ENCODE measurements around the gene PTDSS2.
"Not testable (repeated sequence)": the region's sequence is repeated elsewhere in the genome, so short reads cannot be mapped to it uniquely, and the experiment has no call there.

The PTDSS2 gene

GRCh38 chr11:420054-420910 is 29.8 kb upstream of the PTDSS2 start:
- no peak overlapping the region for H3K4me3 ChIP-seq (ENCODE audit: low read length)
- H3K4me1 ChIP-seq (ENCODE audit: control insufficient read depth, low read length): peaks cover 9% of the 10 kb centered on the region
- H3K9me3 ChIP-seq (ENCODE audit: control insufficient read depth, insufficient read depth, low read length): no peaks in the 10 kb centered on the region
- no peaks in the 10 kb centered on the region for H3K9me2 ChIP-seq (replicated peaks; ENCODE audit: control insufficient read depth, low read length)
- no peaks in the 10 kb centered on the region for H4K20me1 ChIP-seq (ENCODE audit: control insufficient read depth, insufficient read depth, low read depth, low read length)
- TF ChIP-seq EZH2phosphoT487 (IDR thresholded peaks at IDR 0.05; ENCODE audit: borderline replicate concordance, low read length): no peak
- no peak overlapping the region for H3K27ac ChIP-seq (ENCODE audit: low read depth, low read length)
- H3K79me2 ChIP-seq (ENCODE audit: control insufficient read depth, low read length): no peaks in the 10 kb centered on the region
- H3K27me3 ChIP-seq (ENCODE audit: control insufficient read depth, low read length): peaks cover 18% of the 10 kb centered on the region
- no peaks in the 10 kb centered on the region for H3F3A ChIP-seq (ENCODE audit: control insufficient read depth, insufficient read depth)
- no peak overlapping the region for H3K4me2 ChIP-seq (ENCODE audit: low read length)
- H3K36me3 ChIP-seq (ENCODE audit: control insufficient read depth, low read length): no peaks in the 10 kb centered on the region

- H3K79me2 ChIP-seq (ENCODE audit: control insufficient read depth, low read length): no peaks in the 10 kb centered on the region
- H3K27ac ChIP-seq (ENCODE audit: low read depth, low read length): no peak overlapping the region
- no peak overlapping the region for H3K4me3 ChIP-seq (ENCODE audit: low read length)
- H3K9me3 ChIP-seq (ENCODE audit: control insufficient read depth, insufficient read depth, low read length): no peaks in the 10 kb centered on the region
- TF ChIP-seq CTCF (IDR thresholded peaks at IDR 0.05; ENCODE audit: low read depth, low read length, poor library complexity, severe bottlenecking) (no peak), EZH2phosphoT487 (IDR thresholded peaks at IDR 0.05; ENCODE audit: borderline replicate concordance, low read length) (no peak)
- peaks cover 16% of the 10 kb centered on the region for H3K27me3 ChIP-seq (ENCODE audit: control insufficient read depth, low read length)
- no peaks in the 10 kb centered on the region for H3K9me2 ChIP-seq (replicated peaks; ENCODE audit: control insufficient read depth, low read length)
- no peaks in the 10 kb centered on the region for H3F3A ChIP-seq (ENCODE audit: control insufficient read depth, insufficient read depth)
- no peak overlapping the region for H3K4me2 ChIP-seq (ENCODE audit: low read length)
- H3K4me1 ChIP-seq (ENCODE audit: control insufficient read depth, low read length): peaks cover 2% of the 10 kb centered on the region; the same call in 1 of the 2 replicates
- no peaks in the 10 kb centered on the region for H4K20me1 ChIP-seq (ENCODE audit: control insufficient read depth, insufficient read depth, low read depth, low read length)
- no peaks in the 10 kb centered on the region for H3K36me3 ChIP-seq (ENCODE audit: control insufficient read depth, low read length)
These were observed 29.2 kb upstream of the PTDSS2 start for GRCh38 chr11:420911-421321.

- Histone ChIP-seq H3K36me3 (ENCODE audit: control insufficient read depth, low read length) (no peaks in the 10 kb centered on the region), H3K27me3 (ENCODE audit: control insufficient read depth, low read length) (peaks cover 4% of the 10 kb centered on the region), H3K9me2 (replicated peaks; ENCODE audit: control insufficient read depth, low read length) (no peaks in the 10 kb centered on the region), H3F3A (ENCODE audit: control insufficient read depth, insufficient read depth) (no peaks in the 10 kb centered on the region), H3K4me2 (ENCODE audit: low read length) (no peak overlapping the region), H3K4me3 (ENCODE audit: low read length) (no peak overlapping the region), H3K9me3 (ENCODE audit: control insufficient read depth, insufficient read depth, low read length) (no peaks in the 10 kb centered on the region), H3K4me1 (ENCODE audit: control insufficient read depth, low read length) (no peaks in the 10 kb centered on the region), H4K20me1 (ENCODE audit: control insufficient read depth, insufficient read depth, low read depth, low read length) (no peaks in the 10 kb centered on the region), H3K79me2 (ENCODE audit: control insufficient read depth, low read length) (no peaks in the 10 kb centered on the region), H3K27ac (ENCODE audit: low read depth, low read length) (no peak overlapping the region)
- TF ChIP-seq EZH2phosphoT487 (IDR thresholded peaks at IDR 0.05; ENCODE audit: borderline replicate concordance, low read length): no peak
- TF ChIP-seq CTCF (IDR thresholded peaks at IDR 0.05; ENCODE audit: low read depth, low read length, poor library complexity, severe bottlenecking): no peak
These were observed 27.8 kb upstream of the PTDSS2 start for GRCh38 chr11:422249-422656.

GRCh38 chr11:424232-424631 is 25.8 kb upstream of the PTDSS2 start:
- Histone ChIP-seq H3K4me2 (ENCODE audit: low read length) (no peak overlapping the region), H3F3A (ENCODE audit: control insufficient read depth, insufficient read depth) (no peaks in the 10 kb centered on the region), H3K79me2 (ENCODE audit: control insufficient read depth, low read length) (no peaks in the 10 kb centered on the region), H3K4me3 (ENCODE audit: low read length) (no peak overlapping the region), H3K27ac (ENCODE audit: low read depth, low read length) (no peak overlapping the region), H3K9me3 (ENCODE audit: control insufficient read depth, insufficient read depth, low read length) (no peaks in the 10 kb centered on the region), H3K27me3 (ENCODE audit: control insufficient read depth, low read length) (no peaks in the 10 kb centered on the region), H3K4me1 (ENCODE audit: control insufficient read depth, low read length) (no peaks in the 10 kb centered on the region), H4K20me1 (ENCODE audit: control insufficient read depth, insufficient read depth, low read depth, low read length) (no peaks in the 10 kb centered on the region), H3K9me2 (replicated peaks; ENCODE audit: control insufficient read depth, low read length) (no peaks in the 10 kb centered on the region), H3K36me3 (ENCODE audit: control insufficient read depth, low read length) (no peaks in the 10 kb centered on the region)
- no peak for TF ChIP-seq CTCF (IDR thresholded peaks at IDR 0.05; ENCODE audit: low read depth, low read length, poor library complexity, severe bottlenecking)
- TF ChIP-seq EZH2phosphoT487 (IDR thresholded peaks at IDR 0.05; ENCODE audit: borderline replicate concordance, low read length): no peak

GRCh38 chr11:424766-425165 is 25.3 kb upstream of the PTDSS2 start:
- H3K4me2 ChIP-seq (ENCODE audit: low read length); H3K4me1 ChIP-seq (ENCODE audit: control insufficient read depth, low read length); H3K9me2 ChIP-seq (replicated peaks; ENCODE audit: control insufficient read depth, low read length); H3K9me3 ChIP-seq (ENCODE audit: control insufficient read depth, insufficient read depth, low read length); H4K20me1 ChIP-seq (ENCODE audit: control insufficient read depth, insufficient read depth, low read depth, low read length); H3K79me2 ChIP-seq (ENCODE audit: control insufficient read depth, low read length); H3K27me3 ChIP-seq (ENCODE audit: control insufficient read depth, low read length); H3K4me3 ChIP-seq (ENCODE audit: low read length); H3K36me3 ChIP-seq (ENCODE audit: control insufficient read depth, low read length); H3F3A ChIP-seq (ENCODE audit: control insufficient read depth, insufficient read depth); H3K27ac ChIP-seq (ENCODE audit: low read depth, low read length): not testable (repeated sequence)

Measured in DOHH2 (cell line).